Endometrial microvascular endothelial cells (primary cell): ENCODE results near the gene INPP5A. TPM values are rescaled to one million over a fixed set of nuclear protein-coding genes. Genes with fewer than 3 reads are reported as not detected.

Experiments used
- in situ Hi-C: cut with HindIII; loops from 2 replicates; pipeline ENCODE4 v1.10.0; 2017; ENCODE audit warnings: low sequenced_read_pairs, low pct_unique_long_range_greater_than_20kb; ENCODE audit errors: inconsistent ontology term
- total RNA-seq: library from RNA; depleted of rRNA; stranded (reverse); fragments of >200 nt; gene quantifications from one replicate; pipeline ENCODE4 v1.2.3, GENCODE V29; 2015; ENCODE audit errors: inconsistent ontology term

The INPP5A gene
- total RNA-seq, 1 donor from 2014 or later = 21.1 TPM

DNA sequence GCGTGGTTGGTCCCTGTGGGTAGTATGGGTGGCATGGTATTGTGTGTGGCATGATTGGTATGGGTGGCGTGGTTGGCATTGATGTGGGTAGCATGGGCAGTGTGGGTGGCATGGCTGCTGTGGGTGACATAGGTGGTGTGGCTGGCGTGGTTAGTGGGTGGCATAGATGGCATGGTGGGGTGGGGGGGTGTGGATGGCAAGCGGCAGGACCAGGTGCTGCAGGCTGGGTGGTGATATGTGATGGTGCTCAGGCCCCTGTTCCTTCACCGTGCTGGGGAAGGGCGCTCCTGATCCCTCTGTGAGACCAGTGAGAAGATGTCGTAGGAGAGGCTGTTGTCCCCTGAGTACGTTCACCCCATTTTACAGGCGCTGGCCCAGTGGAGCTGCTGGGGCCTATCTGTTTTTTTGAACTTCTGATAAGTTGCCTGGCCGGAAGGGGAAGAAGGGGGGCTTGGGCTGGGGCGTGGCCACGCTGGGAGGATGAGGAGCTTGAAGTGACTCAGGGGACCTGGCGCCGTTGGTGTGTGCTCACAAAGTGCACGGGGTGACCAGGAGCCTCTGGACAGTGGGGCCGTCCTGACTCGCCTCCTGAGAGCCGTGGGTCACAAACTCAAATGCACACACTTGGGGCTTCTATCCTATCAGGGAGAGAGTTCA is 17.5 kb downstream of the INPP5A start:
- in situ Hi-C loops = no loop called here

DNA sequence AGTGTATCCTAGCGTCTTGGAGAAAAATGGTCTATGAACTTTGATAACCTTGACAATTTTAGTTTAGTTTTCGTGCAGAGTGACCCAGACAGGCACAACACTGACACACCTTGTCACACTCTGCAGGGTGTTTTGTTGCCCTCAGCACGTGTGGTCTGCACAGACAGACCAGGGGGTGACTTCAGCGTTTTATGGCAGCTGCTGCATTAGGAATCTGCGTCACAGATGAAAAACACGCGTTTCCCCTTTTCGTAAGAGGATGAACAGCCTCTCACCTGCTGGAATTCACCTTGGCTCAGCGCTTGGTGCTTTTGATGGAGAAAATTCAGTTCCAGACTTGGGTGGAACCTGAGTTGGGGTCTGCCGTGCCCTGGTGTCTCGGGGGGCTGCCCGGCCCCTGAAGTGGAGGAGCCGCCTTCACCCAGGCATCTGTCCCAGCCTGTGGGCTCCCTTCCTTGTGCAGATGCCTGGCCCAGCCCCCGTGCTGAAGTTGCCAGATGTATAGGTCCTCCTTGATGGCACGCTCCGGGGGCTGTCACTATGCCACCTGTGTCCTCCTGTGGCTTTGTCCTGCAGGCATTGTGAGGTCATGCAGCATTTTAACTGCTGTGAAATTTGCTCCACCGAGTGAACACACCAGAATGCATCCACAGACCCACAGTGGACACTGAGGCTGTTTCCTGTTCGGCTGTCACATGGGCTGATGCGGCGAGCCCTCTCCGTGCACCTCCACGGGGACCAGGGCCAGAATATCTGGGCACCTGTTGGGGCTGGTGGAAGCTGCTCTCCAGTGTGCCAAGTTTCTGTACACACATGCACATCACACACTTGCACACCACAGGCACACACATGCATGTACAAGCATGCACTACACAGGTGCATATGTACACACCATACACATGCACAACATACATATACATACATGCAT is 18.3 kb downstream of the INPP5A start:
- in situ Hi-C loops = no loop called here

DNA sequence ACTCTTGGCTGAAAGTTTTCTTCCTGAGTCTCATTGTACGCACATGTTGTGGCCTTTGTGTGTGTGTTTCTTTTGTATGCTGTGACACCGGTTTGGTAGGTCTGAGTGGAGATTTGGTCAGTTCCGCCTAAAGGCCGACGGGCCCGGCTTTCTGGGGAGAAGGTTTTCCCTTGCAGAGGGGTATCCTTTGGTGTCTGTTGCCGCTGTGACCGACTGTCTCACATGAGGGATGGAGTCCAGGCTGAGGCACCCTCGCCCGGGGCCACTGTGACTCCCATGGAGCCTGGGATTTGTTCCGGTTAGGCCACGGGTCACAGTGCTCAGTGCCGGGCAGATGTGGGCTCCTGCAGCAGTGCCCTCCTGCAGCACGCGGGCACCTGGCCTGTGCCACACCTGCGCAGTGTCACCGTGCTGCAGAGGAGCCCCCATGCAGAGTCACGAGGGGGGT is 19.4 kb downstream of the INPP5A start:
- in situ Hi-C loops = no loop called here

DNA sequence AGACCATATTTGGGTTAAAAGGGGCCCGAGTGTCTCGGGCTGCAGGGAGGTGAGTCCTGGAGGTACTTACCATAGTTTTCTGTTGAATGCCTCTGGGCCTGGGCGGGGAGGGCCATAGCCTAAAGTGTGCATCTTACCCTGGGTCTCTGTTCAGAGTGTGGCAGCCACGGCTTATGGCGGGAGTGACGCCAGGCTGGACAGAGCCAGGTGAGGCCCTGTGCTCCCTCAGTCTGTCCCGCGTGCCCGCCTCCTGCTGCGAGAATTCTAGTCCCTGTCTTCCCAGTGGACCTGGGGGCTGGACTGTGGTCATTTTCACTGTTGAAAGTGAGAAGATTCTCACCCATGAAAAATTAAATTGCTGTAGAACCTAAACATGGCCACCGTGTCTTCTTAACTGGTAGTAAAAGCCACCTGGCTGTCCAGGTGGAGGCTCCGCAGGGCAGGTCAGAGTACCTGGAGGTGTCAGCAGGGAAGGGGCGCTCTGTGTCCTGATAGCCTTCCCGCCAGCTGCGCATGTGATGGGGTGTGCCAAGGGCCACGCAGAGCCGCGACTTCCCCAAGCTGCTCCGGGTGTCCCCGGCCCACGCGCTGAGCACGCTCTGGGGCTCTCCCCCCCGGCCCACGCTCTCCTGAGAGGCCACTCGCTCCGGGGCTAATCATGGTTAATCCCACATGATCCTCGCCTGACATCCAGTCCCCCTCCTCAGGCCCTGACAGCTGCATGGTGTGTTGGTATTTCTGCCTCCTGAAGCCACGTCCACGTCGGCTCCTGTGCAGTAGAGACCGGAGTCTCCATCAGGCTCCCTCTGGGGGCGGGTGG is 20.3 kb downstream of the INPP5A start:
- in situ Hi-C loops = no loop called here

DNA sequence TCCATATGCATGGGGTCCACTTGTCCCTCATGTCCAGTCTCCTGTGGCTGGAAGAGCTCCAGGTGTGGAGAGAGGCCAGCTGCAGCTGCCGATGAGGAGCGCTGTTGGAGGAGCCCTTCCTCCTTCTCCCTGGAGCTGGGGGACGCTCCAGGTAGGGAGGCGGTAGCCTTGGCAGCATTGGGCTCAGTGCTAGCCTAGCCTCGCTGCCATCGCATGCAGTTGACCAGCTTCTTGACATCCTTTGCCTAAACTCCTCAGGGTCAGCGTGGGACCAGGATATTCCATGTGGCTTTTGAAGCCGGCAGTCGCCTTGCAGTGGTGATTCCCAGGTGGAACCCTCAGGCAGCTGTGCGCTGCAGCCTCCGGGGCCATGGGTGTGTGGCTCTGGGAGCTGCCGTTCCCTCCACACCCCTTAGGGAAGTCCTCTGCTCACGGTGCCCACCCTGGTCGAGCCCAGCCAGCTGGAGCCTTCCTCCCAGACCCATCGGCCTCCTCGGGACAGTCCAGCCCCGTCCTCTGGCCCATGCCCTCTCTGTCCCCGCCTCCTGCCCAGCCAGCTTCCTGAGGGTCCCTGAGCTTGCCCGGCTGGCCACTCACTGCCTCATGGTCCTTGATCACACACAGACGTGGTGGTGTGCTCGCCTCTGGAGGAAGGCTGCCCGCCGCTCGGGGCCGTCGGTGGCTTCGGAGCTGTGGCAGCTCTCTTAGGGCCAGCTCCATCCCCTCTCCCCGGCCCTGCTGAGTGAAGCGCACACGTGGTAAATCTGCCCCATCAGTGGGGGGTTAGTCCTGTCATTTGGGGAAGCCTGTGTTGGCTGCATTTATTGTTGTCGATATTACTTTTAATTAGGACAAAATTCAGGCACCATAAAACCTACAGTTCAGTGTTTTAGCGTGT is 21.2 kb downstream of the INPP5A start:
- in situ Hi-C loops = no loop called here

DNA sequence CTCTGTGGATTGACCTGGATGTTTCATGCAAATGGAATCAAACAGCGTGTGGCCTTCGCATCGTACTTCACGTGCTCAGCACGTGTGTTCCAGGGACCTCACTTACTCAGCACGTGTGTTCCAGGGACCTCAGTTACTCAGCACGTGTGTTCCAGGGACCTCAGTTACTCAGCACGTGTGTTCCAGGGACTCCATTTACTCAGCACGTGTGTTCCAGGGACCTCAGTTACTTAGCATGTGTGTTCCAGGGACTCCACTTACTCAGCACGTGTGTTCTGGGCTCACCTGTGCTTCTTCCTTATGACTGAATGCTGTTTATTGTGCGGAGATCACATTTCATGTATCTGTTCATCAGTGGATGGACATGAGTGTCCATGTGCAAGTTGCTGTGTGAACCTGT is 22.0 kb downstream of the INPP5A start:
- in situ Hi-C loops = no loop called here

DNA sequence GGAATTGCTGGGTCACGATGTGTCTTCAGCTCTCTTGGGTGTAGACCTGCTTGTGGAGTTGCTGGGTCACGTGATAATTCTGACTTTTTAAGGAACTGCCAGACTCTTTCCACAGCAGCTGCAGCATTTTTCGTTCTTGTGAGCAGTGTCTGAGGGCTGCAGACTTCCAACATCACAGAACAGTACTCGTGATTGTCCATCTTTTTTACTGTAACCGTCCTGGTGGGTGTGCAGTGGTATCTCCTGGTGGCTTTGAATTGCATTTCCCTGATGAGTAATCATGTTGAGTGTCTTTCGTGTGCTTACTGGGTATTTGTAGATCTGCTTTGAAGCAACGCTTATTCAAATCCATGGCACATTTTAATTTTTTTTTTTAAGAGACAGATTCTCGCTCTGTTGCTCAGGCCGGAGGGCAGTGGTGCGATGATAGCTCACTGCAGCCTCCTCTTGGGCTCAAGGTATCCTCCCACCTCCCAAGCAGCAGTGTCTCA is 22.7 kb downstream of the INPP5A start:
- in situ Hi-C loops = no loop called here

DNA sequence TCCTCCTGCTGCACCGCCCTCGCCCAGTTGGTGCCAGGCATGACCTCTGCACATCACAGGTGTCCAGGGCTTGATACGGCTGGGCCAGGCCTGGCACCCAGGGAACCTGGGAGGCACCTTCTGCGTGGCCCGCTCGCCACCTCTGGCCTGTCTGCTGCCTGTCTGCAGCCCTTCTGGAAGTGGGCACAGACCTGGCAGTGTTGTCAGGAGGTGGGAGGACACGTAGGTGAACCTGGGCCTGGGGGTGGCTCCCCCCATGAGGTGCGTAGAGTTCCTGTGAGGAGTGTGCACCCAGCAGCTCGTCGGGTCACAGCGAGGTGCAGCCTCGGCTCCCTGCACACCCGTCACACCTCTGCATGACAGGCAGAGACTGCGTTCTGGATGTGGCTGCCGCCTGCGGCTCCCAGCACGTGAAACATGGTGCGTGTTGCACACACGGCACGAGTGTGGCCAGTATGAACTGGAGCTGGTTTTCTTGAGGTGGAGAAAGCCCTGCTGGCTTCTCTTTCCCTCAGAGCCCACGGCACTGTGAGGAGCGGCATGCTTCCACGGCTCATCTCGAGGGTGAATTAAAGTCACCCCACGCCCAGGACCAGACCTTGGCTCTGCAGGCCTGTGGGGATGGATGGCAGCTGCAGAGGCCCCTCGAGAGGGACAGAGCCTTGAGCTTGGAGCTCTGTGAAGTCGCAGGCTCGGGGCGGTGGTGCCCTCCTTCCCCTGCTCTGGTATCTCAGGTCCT is 24.8 kb downstream of the INPP5A start:
- in situ Hi-C loops = no loop called here

DNA sequence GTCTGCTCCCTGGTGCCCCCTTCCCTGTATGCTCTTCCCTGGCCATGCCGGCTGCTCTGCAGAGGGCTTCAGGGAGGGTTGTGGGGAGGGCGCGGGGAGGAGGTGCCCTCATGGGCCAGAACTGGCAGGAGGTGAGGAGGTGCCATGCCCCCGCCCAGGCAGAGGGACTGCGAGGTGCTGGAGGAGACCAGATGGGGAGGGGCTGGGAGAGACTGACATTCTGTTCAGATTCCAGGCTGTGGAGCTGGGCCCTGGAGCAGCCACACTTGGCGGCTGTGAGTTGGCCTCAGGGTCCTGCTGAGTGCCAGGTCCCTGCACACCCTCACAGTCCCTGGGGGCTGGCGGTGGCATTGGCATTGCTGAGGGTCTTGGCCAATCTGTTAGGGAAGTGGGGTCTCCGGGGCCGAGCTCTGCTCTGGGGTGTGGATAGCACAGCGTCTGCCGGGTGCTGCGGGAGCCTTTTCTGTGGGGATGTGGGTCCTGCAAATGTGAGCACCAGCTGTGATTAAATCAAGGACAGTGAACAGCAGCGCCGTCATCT is 25.4 kb downstream of the INPP5A start:
- in situ Hi-C loops = no loop called here

DNA sequence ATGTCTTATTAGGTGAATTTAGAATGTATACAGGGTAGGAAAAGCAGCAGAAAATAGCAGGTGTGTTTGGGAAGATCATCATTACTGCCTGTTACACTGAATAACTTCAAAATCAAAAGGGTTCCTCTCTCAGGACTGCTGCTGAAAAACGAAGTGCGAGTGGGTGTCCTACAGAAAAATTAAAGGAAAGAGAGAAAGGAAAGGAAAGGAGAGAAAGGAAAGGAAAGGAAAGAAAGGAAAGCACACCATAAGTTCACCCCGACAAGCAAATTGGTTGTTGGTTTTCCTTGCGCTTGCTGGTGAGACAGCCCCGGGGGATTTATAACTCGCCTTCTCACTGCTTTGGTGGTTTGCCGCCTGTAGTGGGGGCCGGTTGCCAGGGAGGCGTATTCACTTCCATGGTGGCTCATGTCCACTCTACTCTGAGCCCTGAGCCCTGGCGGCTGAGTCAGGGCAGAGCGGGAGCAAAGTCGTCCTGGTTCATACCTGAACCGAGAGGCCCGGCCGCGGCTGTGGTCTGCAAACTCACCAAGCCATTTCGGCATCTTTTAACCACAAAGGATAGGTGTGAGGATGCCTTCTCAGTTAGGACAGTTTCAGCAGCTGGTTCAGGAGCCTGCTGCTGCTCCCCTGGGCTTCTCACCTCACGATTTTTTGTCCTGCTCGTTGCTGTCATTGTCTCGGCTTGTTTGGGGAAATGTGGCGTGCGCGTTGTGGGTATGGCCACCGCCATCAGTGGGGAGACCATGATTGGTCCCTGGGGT is 26.1 kb downstream of the INPP5A start:
- in situ Hi-C loops = no loop called here

DNA sequence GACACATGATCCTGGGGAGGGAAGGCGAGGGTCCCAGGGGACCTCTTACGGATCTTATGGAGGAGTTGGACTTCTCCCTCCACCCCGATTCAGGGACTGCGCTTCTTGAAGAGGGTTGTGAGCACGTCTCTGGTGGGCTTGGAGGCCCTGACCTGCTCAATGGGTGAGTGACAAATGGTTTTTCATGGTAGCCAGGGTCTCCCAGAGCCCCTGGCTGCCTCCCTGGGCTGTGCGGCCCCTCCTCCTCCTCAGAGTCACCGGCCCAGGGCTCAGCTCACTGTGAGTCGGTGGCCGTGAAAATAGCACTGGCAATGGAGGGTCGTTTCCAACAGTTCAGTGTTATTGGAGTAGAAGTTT is 26.6 kb downstream of the INPP5A start:
- in situ Hi-C loops = no loop called here

DNA sequence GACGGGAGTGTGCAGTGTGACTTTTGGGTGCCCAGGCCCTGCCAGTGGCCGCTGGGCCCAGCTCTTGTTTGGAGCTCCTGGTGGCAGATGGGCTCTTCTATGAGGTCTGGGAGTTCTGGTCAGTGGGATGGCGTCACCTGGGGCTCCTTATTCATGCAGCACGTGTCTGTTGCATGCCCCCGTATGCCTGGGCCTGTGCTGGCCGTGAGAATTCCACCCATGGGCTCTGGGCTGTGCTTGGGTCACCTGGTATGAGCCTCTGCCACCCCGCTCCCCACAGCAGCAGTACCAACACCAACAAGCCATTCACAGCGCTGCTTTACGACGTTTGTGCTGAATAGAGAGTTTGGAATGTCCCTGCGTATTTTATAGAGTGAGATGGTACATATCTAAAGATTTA is 27.1 kb downstream of the INPP5A start:
- in situ Hi-C loops = no loop called here

DNA sequence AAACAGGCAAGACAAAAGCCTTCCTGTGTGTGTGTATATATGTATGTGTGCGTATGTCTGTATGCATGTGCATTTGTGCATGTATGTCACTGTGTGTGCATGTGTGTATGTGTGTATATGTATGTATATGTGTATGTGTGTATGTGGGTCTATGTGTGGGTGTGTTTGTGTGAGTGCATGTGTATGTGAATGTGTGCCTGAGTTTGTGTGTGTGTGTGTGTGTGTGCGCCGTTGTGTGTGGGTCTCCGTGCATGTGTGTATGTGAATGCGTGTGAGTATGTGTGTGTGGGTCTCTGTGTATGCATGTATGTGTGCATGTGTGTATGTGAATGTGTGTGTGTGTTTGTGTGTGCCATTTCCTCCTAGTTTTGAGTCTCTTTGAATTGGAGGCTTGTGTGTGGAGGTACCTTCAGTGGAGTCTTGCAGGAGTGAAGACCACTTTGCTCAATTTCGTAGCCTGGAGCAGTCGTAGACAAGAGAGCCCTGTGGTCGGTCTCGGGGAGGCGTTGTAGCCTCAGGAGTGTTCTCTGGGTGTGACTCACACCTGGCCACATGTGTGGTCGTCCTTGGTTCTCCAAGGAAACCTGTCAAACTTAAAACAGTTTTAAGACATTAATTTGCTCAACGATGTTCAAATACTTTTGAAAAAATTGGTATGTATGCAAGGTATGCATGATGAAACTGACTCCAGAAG is 28.1 kb downstream of the INPP5A start:
- in situ Hi-C loops = no loop called here

DNA sequence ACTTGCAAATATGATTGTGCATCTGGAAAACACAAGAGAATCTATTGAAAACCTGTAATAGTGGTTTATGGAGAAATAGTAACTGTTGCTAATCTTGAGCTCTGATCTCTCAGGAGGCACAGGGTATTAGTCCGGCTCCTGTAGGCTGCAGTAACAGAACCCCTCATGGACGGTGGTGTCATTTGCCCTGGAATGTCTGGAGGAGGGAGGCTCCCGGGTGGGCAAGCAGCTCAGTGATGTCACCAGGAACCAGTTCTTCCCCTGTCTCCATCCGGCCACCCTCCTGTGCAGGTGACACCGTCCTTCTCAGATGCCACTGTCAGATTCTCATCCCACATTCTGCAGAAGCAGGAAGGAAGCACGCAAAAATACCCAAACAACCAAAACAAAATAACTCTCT is 29.3 kb downstream of the INPP5A start:
- in situ Hi-C loops = no loop called here

DNA sequence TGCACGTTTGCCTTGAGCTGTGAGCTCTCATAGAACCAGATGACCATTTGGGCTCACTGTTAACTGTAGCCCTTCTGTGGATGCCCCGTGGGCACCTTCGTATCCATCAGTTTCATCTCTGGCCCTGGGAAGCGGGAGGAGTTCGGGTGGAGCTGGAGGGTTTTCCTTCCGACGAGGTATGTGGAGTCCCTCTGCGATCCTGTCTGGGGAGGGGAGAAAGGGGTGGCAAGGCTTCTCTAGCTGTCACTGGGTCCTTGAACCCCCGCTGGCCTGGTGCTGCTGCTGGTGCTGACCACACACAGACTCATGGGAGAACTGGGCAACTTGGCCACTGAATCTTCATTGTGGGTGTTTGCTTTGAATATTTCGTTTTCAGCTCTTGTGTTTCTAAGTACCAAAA is 32.7 kb downstream of the INPP5A start:
- in situ Hi-C loops = no loop called here
